Stimulated activated CD4-positive, alpha-beta T cell treated with anti-CD3 and anti-CD28 coated beads, Interleukin-1b, Interleukin-23, amount 100 ng/mL, for 24 hours (primary cell): ENCODE data around the gene BNIP2.
A peak's percentile ranks its signal among the peaks of the same experiment; 100 is the strongest.
"Not testable (repeated sequence)": the region's sequence is repeated elsewhere in the genome, so short reads cannot be mapped to it uniquely, and the experiment has no call there.

Experiments used
- DNase-seq, 4 experiments: peaks; one replicate each; pipeline ENCODE4 v3.0.0-alpha.2; 2020; ENCODE audit warnings: low read depth in 4 of 4, low spot score in 1 of 4

Gene BNIP2

GRCh38 chr15:59688782-59689625 is at the start of gene BNIP2:
TSS of gene BNIP2 (minus strand) at chr15:59689320. CDS start at chr15:59682457, 6,863 bp downstream.
- DNase-seq = peak; percentile 92 to 98 (median 95)

GRCh38 chr15:59738676-59739075 is 49.6 kb upstream of the BNIP2 start:
- no peak for DNase-seq

GRCh38 chr15:59736181-59736580 is 47.1 kb upstream of the BNIP2 start:
- no peak for DNase-seq

GRCh38 chr15:59725151-59725486 is 36.0 kb upstream of the BNIP2 start:
- DNase-seq = no peak

GRCh38 chr15:59723687-59724346 is 34.7 kb upstream of the BNIP2 start:
- no peak for DNase-seq

- no peak for DNase-seq
Measured at GRCh38 chr15:59722476-59722875, 33.4 kb upstream of the BNIP2 start.

GRCh38 chr15:59722037-59722436 is 32.9 kb upstream of the BNIP2 start:
- no peak for DNase-seq

GRCh38 chr15:59721411-59721810 is 32.3 kb upstream of the BNIP2 start:
- no peak for DNase-seq

- no peak for DNase-seq
Measured at GRCh38 chr15:59713177-59713576, 24.1 kb upstream of the BNIP2 start.

GRCh38 chr15:59711451-59712243 is 22.5 kb upstream of the BNIP2 start:
- DNase-seq = no peak

- DNase-seq = no peak
Measured at GRCh38 chr15:59707619-59708018, 18.5 kb upstream of the BNIP2 start.

- no peak for DNase-seq
Measured at GRCh38 chr15:59703979-59704796, 15.1 kb upstream of the BNIP2 start.

- no peak for DNase-seq
Measured at GRCh38 chr15:59702351-59702750, 13.2 kb upstream of the BNIP2 start.

GRCh38 chr15:59701880-59702279 is 12.8 kb upstream of the BNIP2 start:
- no peak for DNase-seq

- DNase-seq = no peak
Measured at GRCh38 chr15:59699810-59700431, 10.8 kb upstream of the BNIP2 start.

GRCh38 chr15:59698065-59698464 is 8.9 kb upstream of the BNIP2 start:
- DNase-seq = not testable (repeated sequence)

GRCh38 chr15:59696332-59696731 is 7.2 kb upstream of the BNIP2 start:
- no peak for DNase-seq

- DNase-seq = no peak
Measured at GRCh38 chr15:59694779-59695178, 5.7 kb upstream of the BNIP2 start.

GRCh38 chr15:59691194-59691805 is 2.2 kb upstream of the BNIP2 start:
- DNase-seq = peak in 1 of 4 experiments; percentile 14

- peak in 3 of 4 experiments; percentile 12 to 34 (median 23) for DNase-seq
Measured at GRCh38 chr15:59689626-59690236, 611 bp upstream of the BNIP2 start.
